Ectodermal cell (in vitro differentiated cells): ENCODE measurements around the gene FOSL1.

Source experiments
- H3K27ac ChIP-seq: 2 replicates; pipeline ENCODE4 v1.7.0; 2013; ENCODE audit warnings: mild to moderate bottlenecking, low read depth, low read length; ENCODE audit not compliant: insufficient read depth, poor library complexity, severe bottlenecking
- H3K27me3 ChIP-seq: 2 replicates; pipeline ENCODE4 v1.7.0; 2013; ENCODE audit warnings: mild to moderate bottlenecking, low read length; ENCODE audit not compliant: insufficient read depth, control insufficient read depth, poor library complexity, severe bottlenecking
- H3K36me3 ChIP-seq: one replicate; pipeline ENCODE4 v1.7.0; 2013; ENCODE audit warnings: low read length; ENCODE audit not compliant: control insufficient read depth, insufficient read depth
- H3K4me1 ChIP-seq: one replicate; pipeline ENCODE4 v1.7.0; 2013; ENCODE audit warnings: low read length; ENCODE audit not compliant: control insufficient read depth, insufficient read depth
- H3K4me3 ChIP-seq: 2 replicates; pipeline ENCODE4 v1.7.0; 2013; ENCODE audit warnings: low read depth, low read length, control low read depth; ENCODE audit not compliant: insufficient read depth
- H3K9me3 ChIP-seq: 2 replicates; pipeline ENCODE4 v1.7.0; 2013; ENCODE audit warnings: mild to moderate bottlenecking, low read length, moderate library complexity; ENCODE audit not compliant: control insufficient read depth
- WGBS, 2 experiments: methylation state at CpG; one replicate each; pipeline ENCODE4 v1.1.7; 2013; ENCODE audit warnings: missing lambda C conversion rate in 2 of 2; 5-methylcytosine and 5-hydroxymethylcytosine counted together

Gene FOSL1

DNA sequence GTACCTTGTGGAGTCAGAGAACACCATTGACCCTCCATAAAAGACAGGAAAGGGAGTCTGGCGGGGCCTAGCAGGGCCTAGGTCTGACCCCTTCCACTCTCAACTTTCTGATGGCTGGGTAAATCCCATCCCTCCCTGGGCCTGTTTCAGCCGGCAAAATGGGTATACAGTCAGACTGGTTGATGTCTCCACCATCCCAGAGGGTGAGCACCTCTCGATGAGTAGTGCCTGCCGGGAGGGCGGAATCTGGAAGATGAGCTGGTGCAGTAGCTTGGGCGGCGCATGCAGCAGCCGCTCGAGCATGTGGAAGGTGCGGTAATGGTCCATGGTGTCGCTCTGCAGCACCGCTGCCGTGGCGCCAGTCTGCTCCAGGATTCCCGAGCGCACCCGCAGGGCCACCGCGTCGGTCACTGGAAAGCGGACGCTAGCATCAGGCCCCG lies 12.4 kb downstream of the FOSL1 start:
- Histone ChIP-seq H3K9me3 (no peaks in the 10 kb centered on the region), H3K27ac (peak overlapping the region; percentile 71), H3K4me1 (peaks cover 32% of the 10 kb centered on the region), H3K36me3 (peaks cover 17% of the 10 kb centered on the region), H3K27me3 (peaks cover 34% of the 10 kb centered on the region), H3K4me3 (peak overlapping the region; percentile 76)
- 3 to 4% methylated on average over 23 of the region's 23 CpGs for WGBS, 2 experiments

- WGBS, 2 experiments, result 85 to 91% methylated on average over 14 of the region's 14 CpGs
- H3K27me3 ChIP-seq, result peaks cover 28% of the 10 kb centered on the region
- peaks cover 22% of the 10 kb centered on the region for H3K36me3 ChIP-seq
- H3K27ac ChIP-seq, result no peak overlapping the region
- peak overlapping the region; percentile 76 for H3K4me3 ChIP-seq
- no peaks in the 10 kb centered on the region for H3K9me3 ChIP-seq
- peaks cover 32% of the 10 kb centered on the region for H3K4me1 ChIP-seq
Measured at GRCh38 chr11:65886826-65887722, 13.1 kb downstream of the FOSL1 start.

DNA sequence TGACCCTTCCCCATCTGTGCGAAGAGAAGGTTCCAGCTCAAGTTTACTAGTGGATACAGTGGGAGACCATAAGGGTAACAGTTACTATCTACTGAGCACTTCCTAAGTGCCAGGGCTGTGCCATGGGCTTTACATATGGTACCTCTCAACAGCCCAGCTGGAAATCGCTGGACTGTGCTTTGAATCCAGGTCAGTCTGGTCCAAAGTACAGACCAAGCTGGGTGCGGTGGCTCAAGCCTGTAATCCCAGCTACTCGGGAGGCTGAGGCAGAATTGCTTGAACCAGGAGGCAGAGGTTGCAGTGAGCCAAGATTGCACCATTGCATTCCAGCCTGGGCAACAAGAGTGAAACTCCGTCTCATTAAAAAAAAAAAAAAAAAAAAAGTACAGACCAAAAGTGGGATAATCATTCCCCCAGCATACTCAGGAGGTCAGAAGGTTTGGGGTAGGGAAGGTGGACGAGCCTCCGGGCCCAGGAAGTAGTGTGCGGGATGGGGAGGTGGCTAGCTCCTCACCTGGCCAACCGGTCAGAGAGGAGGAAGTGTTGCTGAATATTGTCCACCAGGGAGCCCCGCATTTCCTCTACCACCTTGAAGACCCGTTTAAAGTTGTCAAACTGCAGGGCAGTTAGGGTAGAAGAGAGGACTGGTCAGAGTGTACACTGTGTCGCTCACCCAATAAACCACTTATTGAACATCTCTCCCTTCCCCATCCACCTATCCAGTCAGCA lies 14.2 kb downstream of the FOSL1 start:
- peaks cover 24% of the 10 kb centered on the region for H3K4me1 ChIP-seq
- H3K4me3 ChIP-seq, result no peak overlapping the region
- H3K27ac ChIP-seq, result no peak overlapping the region
- H3K27me3 ChIP-seq, result peaks cover 17% of the 10 kb centered on the region
- H3K36me3 ChIP-seq, result peaks cover 22% of the 10 kb centered on the region
- no peaks in the 10 kb centered on the region for H3K9me3 ChIP-seq
- 94% methylated on average over 12 of the region's 12 CpGs for WGBS, 2 experiments

DNA sequence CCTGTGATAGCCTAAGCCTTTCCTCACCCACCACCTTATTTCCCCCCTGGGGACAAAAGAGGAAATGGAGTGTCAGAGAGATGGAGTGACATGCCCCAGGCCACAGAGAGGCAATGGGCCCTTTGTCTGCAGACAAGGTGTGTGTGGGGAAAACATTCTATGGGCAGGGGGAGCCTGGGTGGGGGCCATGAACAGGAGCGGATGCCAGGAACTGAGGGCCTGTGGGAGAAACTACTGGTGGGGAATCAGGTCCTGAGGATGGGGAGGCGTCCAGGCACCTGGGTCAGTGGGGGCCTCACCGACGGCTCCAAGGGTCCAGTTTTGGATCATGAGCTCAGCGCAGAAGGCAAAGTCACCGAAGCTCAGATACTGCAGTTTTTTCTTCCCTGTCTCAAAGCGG lies 15.0 kb downstream of the FOSL1 start:
- no peaks in the 10 kb centered on the region for H3K9me3 ChIP-seq
- H3K4me1 ChIP-seq, result peaks cover 24% of the 10 kb centered on the region
- WGBS, 2 experiments, result 93 to 97% methylated on average over 7 of the region's 7 CpGs
- H3K36me3 ChIP-seq, result peaks cover 22% of the 10 kb centered on the region
- H3K27me3 ChIP-seq, result peaks cover 16% of the 10 kb centered on the region
- no peak overlapping the region for H3K27ac ChIP-seq
- H3K4me3 ChIP-seq, result no peak overlapping the region

GRCh38 chr11:65884716-65885092 lies 15.5 kb downstream of the FOSL1 start:
- Histone ChIP-seq H3K27ac (no peak overlapping the region), H3K4me1 (peaks cover 18% of the 10 kb centered on the region), H3K27me3 (peaks cover 11% of the 10 kb centered on the region), H3K9me3 (no peaks in the 10 kb centered on the region), H3K4me3 (no peak overlapping the region), H3K36me3 (peaks cover 22% of the 10 kb centered on the region)
- WGBS, 2 experiments, result 36 to 37% methylated on average over 9 of the region's 9 CpGs

GRCh38 chr11:65883786-65884715 lies 16.1 kb downstream of the FOSL1 start:
- H3K36me3 ChIP-seq, result peaks cover 22% of the 10 kb centered on the region
- no peak overlapping the region for H3K27ac ChIP-seq
- peaks cover 12% of the 10 kb centered on the region for H3K4me1 ChIP-seq
- H3K4me3 ChIP-seq, result no peak overlapping the region
- 92 to 94% methylated on average over 28 of the region's 28 CpGs for WGBS, 2 experiments
- H3K27me3 ChIP-seq, result peaks cover 4% of the 10 kb centered on the region
- no peaks in the 10 kb centered on the region for H3K9me3 ChIP-seq

- peaks cover 22% of the 10 kb centered on the region for H3K36me3 ChIP-seq
- WGBS, 2 experiments, result 96 to 98% methylated on average over 12 to 13 of the region's 13 CpGs
Measured at GRCh38 chr11:65883058-65883761, 17.0 kb downstream of the FOSL1 start.

GRCh38 chr11:65882120-65883057 lies 17.8 kb downstream of the FOSL1 start:
- Histone ChIP-seq H3K4me3 (no peak overlapping the region), H3K27me3 (no peaks in the 10 kb centered on the region), H3K9me3 (no peaks in the 10 kb centered on the region), H3K36me3 (peaks cover 22% of the 10 kb centered on the region), H3K27ac (no peak overlapping the region), H3K4me1 (peaks cover 6% of the 10 kb centered on the region)
- 95 to 97% methylated on average over 30 of the region's 30 CpGs for WGBS, 2 experiments

More at GRCh38 chr11:65883058-65883761, 17.0 kb downstream of the FOSL1 start:
- Histone ChIP-seq H3K4me1 (peaks cover 10% of the 10 kb centered on the region), H3K27ac (no peak overlapping the region), H3K27me3 (no peaks in the 10 kb centered on the region), H3K9me3 (no peaks in the 10 kb centered on the region), H3K4me3 (no peak overlapping the region)
